GM13976 (cell line): ENCODE data around the gene TBC1D10B.

Experiments
- DNase-seq: peaks from one replicate; pipeline ENCODE4 v3.0.0; 2012; ENCODE audit warnings: low spot score
- CTCF ChIP-seq: IDR thresholded peaks from 2 replicates; pipeline ENCODE4 v1.5.1; 2012; ENCODE audit warnings: borderline replicate concordance, mild to moderate bottlenecking; ENCODE audit not compliant: insufficient read depth; ENCODE audit errors: extremely low read depth, missing control alignments, control extremely low read depth
- in situ Hi-C: fragments of 300-500 bp; cut with MboI; formaldehyde crosslinking; loops from one replicate; pipeline ENCODE4 v1.12.0; 2022; ENCODE audit warnings: low sequenced_read_pairs, mixed read lengths, inconsistent platforms; ENCODE audit not compliant: unreplicated experiment

TBC1D10B gene

DNA sequence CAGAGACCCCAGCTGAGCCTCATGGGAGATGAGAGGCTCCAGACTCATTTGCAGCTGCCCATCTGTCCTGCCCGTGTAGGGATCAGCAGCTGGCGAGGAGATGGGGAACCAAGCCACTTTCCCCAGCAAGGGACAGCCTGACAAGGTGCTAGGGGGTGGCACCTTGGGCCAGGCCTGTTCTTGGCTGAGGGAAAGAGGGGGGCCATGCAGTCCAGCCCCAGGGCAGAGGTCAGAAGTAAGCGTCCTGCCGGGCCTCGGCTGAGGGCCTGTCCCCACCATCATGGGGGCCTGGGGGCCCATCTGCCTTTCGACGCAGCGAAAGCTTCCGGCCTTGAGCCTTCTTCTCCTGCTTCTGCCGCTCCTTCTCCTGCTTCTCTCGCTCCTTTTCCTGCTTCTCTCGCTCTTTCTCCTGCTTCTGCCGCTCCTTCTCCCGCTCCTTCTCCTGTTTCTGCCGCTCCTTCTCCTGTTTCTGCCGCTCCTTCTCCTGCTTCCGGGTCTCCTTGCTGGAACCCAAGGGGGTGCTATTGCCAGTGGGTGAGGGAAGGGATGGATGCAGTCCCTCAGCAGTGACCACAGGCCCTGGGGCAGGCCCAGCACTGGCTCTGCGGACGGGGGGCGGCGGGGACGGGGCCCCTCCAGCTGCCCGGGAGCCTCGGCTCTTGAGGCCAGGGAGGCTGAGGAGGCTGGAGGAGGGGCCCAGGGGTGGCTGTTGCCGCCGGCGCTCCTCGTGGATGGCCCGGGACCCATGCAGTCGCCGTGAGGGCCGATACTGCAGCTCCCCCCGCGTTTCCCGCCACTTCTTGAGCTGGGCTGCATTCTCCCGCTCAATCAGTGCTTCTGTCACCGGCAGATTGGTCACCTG, 12.3 kb downstream of the TBC1D10B start:
- no peak for DNase-seq
- in situ Hi-C loops, result no loop called here

GRCh38 chr16:30357085-30357714, 13.1 kb downstream of the TBC1D10B start:
- TF ChIP-seq CTCF, result no peak
- DNase-seq, result no peak
- in situ Hi-C loops, result no loop called here

More for the DNA sequence above, 12.3 kb downstream of the TBC1D10B start:
- TF ChIP-seq CTCF, result no peak

GRCh38 chr16:30356401-30357084, 13.8 kb downstream of the TBC1D10B start:
- DNase-seq, result no peak
- TF ChIP-seq CTCF, result no peak
- in situ Hi-C loops, result no loop called here

DNA sequence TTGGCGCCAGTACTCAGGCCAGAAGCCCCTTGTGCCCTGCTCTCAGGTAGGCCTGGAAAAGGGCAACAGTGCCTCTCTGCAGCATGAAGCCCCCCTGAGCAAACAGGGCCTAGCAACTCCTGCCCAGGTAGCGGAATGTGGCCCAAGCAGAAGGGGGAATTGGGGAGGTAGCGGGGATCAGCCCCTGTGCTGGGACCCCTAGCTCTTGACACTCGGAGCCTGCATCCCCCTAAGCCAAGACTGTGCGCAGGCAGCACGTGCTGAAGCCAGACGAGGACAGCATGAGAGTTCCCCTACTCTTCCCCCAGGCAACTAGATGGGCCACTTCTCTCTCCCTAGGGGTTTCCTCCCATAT, 14.4 kb downstream of the TBC1D10B start:
- DNase-seq, result no peak
- in situ Hi-C loops, result no loop called here
- TF ChIP-seq CTCF, result no peak

DNA sequence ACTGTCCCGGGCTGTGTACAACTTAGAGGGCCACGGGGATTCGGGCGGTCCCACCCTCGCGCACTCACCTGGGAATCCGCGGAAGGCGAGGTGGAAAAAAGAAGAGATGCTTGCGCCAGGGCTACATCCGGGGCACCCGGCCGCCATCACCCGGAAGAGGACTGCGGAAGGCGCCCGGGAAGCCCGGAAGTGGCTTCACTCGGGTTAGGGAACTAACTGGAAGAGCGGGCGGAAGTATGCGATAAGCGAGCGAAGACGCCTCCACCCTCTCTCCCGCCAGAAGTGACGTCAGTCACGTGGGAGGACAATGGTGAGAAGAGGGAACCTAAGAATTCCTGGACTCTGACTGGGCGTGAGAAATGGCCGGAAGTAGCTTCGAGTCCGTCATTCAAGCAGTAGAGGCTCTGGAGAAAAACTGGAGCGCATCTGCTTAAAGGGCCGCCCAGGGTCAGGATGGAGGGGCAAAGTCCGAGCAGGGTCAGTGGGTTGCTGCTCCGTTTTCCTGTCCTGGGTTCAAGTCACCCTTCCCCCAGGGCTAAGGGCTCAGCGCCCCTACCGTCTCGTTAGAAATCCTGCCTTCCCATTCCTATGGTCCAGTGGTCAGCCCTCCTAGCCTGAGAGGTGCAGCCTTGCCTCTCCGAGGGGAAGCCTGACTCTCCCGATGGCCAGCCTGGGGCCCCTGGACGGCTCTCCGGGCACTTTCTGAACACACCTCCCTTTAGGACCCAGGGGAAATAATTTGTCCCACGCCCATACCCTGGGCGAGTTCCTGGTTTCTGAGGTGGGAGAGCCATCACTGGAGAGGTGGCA, 14.9 kb downstream of the TBC1D10B start, which contains the start of gene CD2BP2:
Gene CD2BP2, minus strand, starts transcription at position 165 of the 810 bp plus-strand sequence. CDS start 627 bp downstream, outside the sequence.
- no peak for TF ChIP-seq CTCF
- DNase-seq, result peak; percentile 94
- in situ Hi-C loops, result no loop called here

DNA sequence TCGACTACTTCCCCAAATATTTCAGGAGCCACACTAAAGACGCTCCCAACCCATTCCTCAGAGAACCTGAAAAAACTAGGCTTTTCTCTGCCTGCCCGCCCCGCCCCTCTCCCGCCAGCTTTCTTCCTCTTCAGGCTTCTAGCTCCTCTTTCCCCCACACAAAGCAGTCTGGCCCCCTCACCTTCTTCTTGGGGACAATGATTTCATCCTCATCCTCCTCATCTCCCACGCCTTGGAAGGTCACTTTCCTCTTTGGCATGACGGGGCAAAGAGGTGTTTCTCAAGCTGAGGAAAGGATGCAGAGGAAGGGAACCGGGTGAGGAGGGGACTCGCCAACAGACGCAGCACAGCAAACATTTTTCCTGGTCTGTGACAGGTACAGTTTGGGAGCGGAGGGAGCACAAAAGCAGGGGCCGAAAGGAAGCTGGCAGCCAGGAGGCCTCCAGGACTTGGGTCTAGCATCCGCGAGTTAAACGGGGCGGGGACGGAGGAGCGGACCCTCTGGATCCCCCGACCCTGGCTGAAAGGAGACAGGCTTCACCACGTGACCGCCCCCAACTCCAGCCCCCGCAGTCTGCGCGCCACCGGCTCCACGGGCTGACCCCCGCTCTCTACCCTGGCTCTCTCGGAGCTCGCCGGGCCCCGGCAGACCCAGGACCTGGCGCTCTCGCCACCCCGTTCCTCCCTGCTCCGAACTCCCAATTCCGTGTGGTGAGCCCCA, 15.7 kb downstream of the TBC1D10B start:
- TF ChIP-seq CTCF, result no peak
- no peak for DNase-seq
- in situ Hi-C loops, result no loop called here
